Left cardiac atrium (tissue), 4 donors: Measurements from ENCODE around the gene MYL5. TPM values are rescaled to one million over a fixed set of nuclear protein-coding genes. Genes with fewer than 3 reads are reported as not detected.
A peak's percentile ranks its signal among the peaks of the same experiment; 100 is the strongest.
"Not testable (repeated sequence)": the region's sequence is repeated elsewhere in the genome, so short reads cannot be mapped to it uniquely, and the experiment has no call there.

Experiments used
- ATAC-seq, 2 donors: fragments of 200-7000 bp; cut with Tn5 transposase; one replicate each; pipeline ENCODE4 v1.9.1; 2020; ENCODE audit warnings: mild to moderate bottlenecking in 2 of 2, moderate library complexity in 2 of 2
- DNase-seq: peaks from one replicate; pipeline ENCODE4 v3.0.0-alpha.2; 2020
- intact Hi-C, 2 donors: fragments of 100-400 bp; cut with DNase I; formaldehyde crosslinking; loops; one replicate each; pipeline versions ENCODE4 v1.14.1 to v1.15.1; 2022 to 2023
- total RNA-seq, 2 donors: library from RNA; stranded (reverse); fragmentation: NEBNext Ultra II Directional; extraction: Animal tissue kit (Norgen Biotek cat#: 25700); gene quantifications; one replicate each; pipeline ENCODE4 v1.2.1, GENCODE V29; 2021
- donor health status: DM: no; HTN: yes; CAD: no.
- donor health status: DM: no; HTN: yes; CAD: no; lungs with severe emphysema.
- donor health status: DM: yes; HTN: yes; CAD: no.
- donor health status: Dilated cardiomyopathy.

The MYL5 gene
- total RNA-seq, 2 donors from 2014 or later = 5.4 to 5.9 TPM

GRCh38 chr4:666436-666810 lies 7.9 kb upstream of the MYL5 start:
- intact Hi-C loops = no loop called here
- no peak for ATAC-seq
- DNase-seq = no peak

- intact Hi-C loops = no loop called here
- no peak for ATAC-seq
- no peak for DNase-seq
Observed at GRCh38 chr4:666822-667544, 7.4 kb upstream of the MYL5 start.

GRCh38 chr4:667545-667925 lies 6.8 kb upstream of the MYL5 start:
- intact Hi-C loops = no loop called here
- no peak for DNase-seq
- no peak for ATAC-seq

- ATAC-seq, DNase-seq, intact Hi-C loops: not testable (repeated sequence)
Observed at GRCh38 chr4:668219-668618, 6.1 kb upstream of the MYL5 start.

GRCh38 chr4:669806-670559 lies 4.4 kb upstream of the MYL5 start:
- DNase-seq, ATAC-seq, intact Hi-C loops: not testable (repeated sequence)

GRCh38 chr4:671769-672168 lies 2.6 kb upstream of the MYL5 start:
- no peak for ATAC-seq
- DNase-seq = no peak
- intact Hi-C loops = no loop called here

GRCh38 chr4:673349-674091 lies 822 bp upstream of the MYL5 start:
- ATAC-seq = peak; percentile 35 to 40
- intact Hi-C loops = no loop called here
- peak; percentile 70 for DNase-seq

GRCh38 chr4:675036-675882 lies 917 bp downstream of the MYL5 start:
- peak; percentile 13 to 20 for ATAC-seq
- intact Hi-C loops = no loop called here
- DNase-seq = peak; percentile 27

- ATAC-seq (no peak), DNase-seq (peak; percentile 16)
- intact Hi-C loops = no loop called here
Observed at GRCh38 chr4:675980-676870, 1.9 kb downstream of the MYL5 start.

- no peak for DNase-seq
- intact Hi-C loops = no loop called here
- no peak for ATAC-seq
Observed at GRCh38 chr4:676871-677235, 2.5 kb downstream of the MYL5 start.

GRCh38 chr4:677431-678293 lies 3.3 kb downstream of the MYL5 start:
- no peak for DNase-seq
- ATAC-seq = no peak
- intact Hi-C loops = no loop called here

- intact Hi-C loops = no loop called here
- DNase-seq = no peak
- ATAC-seq = no peak
Observed at GRCh38 chr4:678331-679103, 4.2 kb downstream of the MYL5 start.

GRCh38 chr4:679104-679481 lies 4.8 kb downstream of the MYL5 start:
- DNase-seq (no peak), ATAC-seq (no peak)
- intact Hi-C loops = no loop called here

- intact Hi-C loops = no loop called here
- no peak for ATAC-seq
- no peak for DNase-seq
Observed at GRCh38 chr4:679629-680028, 5.3 kb downstream of the MYL5 start.

GRCh38 chr4:680091-680490 lies 5.7 kb downstream of the MYL5 start:
- ATAC-seq (no peak), DNase-seq (no peak)
- intact Hi-C loops = no loop called here

- intact Hi-C loops = no loop called here
- DNase-seq (no peak), ATAC-seq (no peak)
Observed at GRCh38 chr4:680551-680927, 6.2 kb downstream of the MYL5 start.
